ENCODE results near the gene HGD. TPM values are rescaled to one million over a fixed set of nuclear protein-coding genes. Genes with fewer than 3 reads are reported as not detected.

HGD gene
- total and polyA plus RNA-seq, 10 of the 15 experiments (the other 5 are each of a cell fraction or from before 2014, with no cell fraction given), result 0.18 to 0.81 (median 0.40) TPM; not detected in 6

GRCh38 chr3:120602682-120603081 is 79.4 kb downstream of the HGD start:
- no peak for DNase-seq (ENCODE audit: low read depth, low spot score)
- FAIRE-seq, result no peak
- no peak overlapping the region for H2AFZ ChIP-seq (ENCODE audit: control insufficient read depth, low read depth, low read length)
- SMC1A ChIA-PET (ENCODE audit: uncharacterized antibody, unreplicated experiment), result interaction anchor here (1.7 kb wide), 1 partner anchor 76 kb away, joined by 3 read pairs; no protein-coding TSS in a partner anchor
- no peak overlapping the region for H3K4me3 ChIP-seq
- WGBS (ENCODE audit: insufficient coverage, insufficient replicate concordance, low lambda C conversion rate, missing lambda C conversion rate), result 75% methylated on average over 2 of the region's 2 CpGs
- no peaks in the 10 kb centered on the region for H3K9me3 ChIP-seq (replicated peaks; ENCODE audit: control insufficient read depth, insufficient read depth, low read length)
- no peak overlapping the region for H3K4me2 ChIP-seq (ENCODE audit: control insufficient read depth, insufficient read depth)
- H3K9ac ChIP-seq (ENCODE audit: control insufficient read depth, insufficient read depth, low read length), result no peak overlapping the region
- peaks cover 0 to 8% of the 10 kb centered on the region in 2 experiments; a peak in 3 of 4 replicates for H3K36me3 ChIP-seq (ENCODE audit: control insufficient read depth in 2 of 2, insufficient read depth in 2 of 2, low read length in 1 of 2)
- H3K4me1 ChIP-seq (ENCODE audit: control insufficient read depth, insufficient read depth, low read length), result no peaks in the 10 kb centered on the region; the same call in 1 of the 2 replicates
- peak; percentile 40; the same call in 1 of the 2 replicates for TF ChIP-seq POLR2A (IDR thresholded peaks at IDR 0.05; ENCODE audit: low read depth, low read length)
- TF ChIP-seq BCL11A (IDR thresholded peaks at IDR 0.05; ENCODE audit: low read depth, low read length), result no peak
- TF ChIP-seq ZNF207 (IDR thresholded peaks at IDR 0.05; ENCODE audit: borderline replicate concordance), result no peak
- no peak for TF ChIP-seq NFYB (IDR thresholded peaks at IDR 0.05; ENCODE audit: insufficient read depth, low read depth, low read length)
- TF ChIP-seq ZNF24 (IDR thresholded peaks at IDR 0.05), result no peak
- no peak for TF ChIP-seq MLLT1 (IDR thresholded peaks at IDR 0.05)
- no peak for TF ChIP-seq TBL1XR1 (IDR thresholded peaks at IDR 0.05; ENCODE audit: low read depth, low read length)
- TF ChIP-seq POLR2AphosphoS2 (IDR thresholded peaks at IDR 0.05; ENCODE audit: low read depth, low read length), result peak; percentile 72; the same call in 1 of the 2 replicates
- no peak for TF ChIP-seq BCLAF1 (IDR thresholded peaks at IDR 0.05)
- no peak for TF ChIP-seq NFYA (IDR thresholded peaks at IDR 0.05; ENCODE audit: borderline replicate concordance, low read depth, low read length)
- H4K20me1 ChIP-seq (ENCODE audit: control insufficient read depth, insufficient read depth), result no peaks in the 10 kb centered on the region; the same call in 1 of the 2 replicates
- RAD21 ChIA-PET (ENCODE audit: unreplicated experiment), result interaction anchor here (1.3 kb wide), 1 partner anchor 32 kb away, joined by 3 read pairs; no protein-coding TSS in a partner anchor
- in situ Hi-C loops (cut with MboI) (loop anchor here (10.0 kb wide), 1 partner anchor 62 kb away; no protein-coding TSS in a partner anchor), intact Hi-C loops (cut with micrococcal nuclease; ENCODE audit: unreplicated experiment) (no loop called here)
- no peaks in the 10 kb centered on the region for H3K27me3 ChIP-seq (replicated peaks in 1 of 2; ENCODE audit: control insufficient read depth in 2 of 2, insufficient read depth in 2 of 2, low read length in 1 of 2)
- CTCF ChIA-PET, result interaction anchor here (1.4 kb wide), 1 partner anchor 12 kb away, joined by 3 read pairs; no protein-coding TSS in a partner anchor
- POLR2A ChIA-PET, result no interaction called here
- no TSS peak for BruUV-seq (replicated peaks)
- ATAC-seq, result no peak
- peaks cover 23% of the 10 kb centered on the region for H3K79me2 ChIP-seq (ENCODE audit: control insufficient read depth, insufficient read depth, low read length)
- no peak overlapping the region for H3K27ac ChIP-seq (ENCODE audit: control insufficient read depth, insufficient read depth)

Measured in GM12878 (cell line).